ENCODE data around the gene AGFG2. TPM values are rescaled to one million over a fixed set of nuclear protein-coding genes. Genes with fewer than 3 reads are reported as not detected.

AGFG2 gene
- polyA plus RNA-seq, 1 experiment: 5.7 TPM

DNA sequence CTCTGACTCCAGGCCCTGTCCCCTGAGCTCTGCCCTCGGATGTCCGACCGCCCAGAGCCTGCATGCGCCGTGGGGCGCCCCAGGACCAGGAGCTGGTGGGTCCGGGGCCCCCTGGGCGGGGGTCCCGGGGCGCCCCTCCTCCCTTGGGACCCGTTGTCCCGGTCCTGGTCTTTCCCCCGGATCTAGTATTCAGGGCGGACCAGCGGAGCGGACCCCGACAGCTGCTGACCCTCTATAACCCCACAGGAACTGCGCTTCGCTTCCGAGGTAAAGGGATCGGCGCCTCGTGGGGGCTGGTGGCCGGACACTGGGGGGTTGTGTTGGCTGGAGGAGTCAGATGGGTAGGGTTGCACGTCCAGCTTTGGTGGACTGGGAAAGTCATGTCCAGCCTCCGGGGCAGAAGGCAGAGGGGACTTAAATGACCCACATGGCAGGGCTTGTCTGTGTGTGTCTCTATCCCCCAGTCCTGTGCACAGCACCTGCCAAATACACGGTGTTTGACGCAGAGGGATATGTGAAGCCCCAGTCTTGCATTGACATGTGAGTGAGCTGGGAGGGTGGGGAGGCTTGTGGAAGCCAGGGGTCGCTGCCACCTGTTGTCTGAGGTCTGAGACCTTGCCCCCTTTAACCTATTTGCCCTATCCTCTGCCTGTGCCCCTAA, 73.9 kb downstream of the AGFG2 start:
- TF ChIP-seq CTCF (IDR thresholded peaks at IDR 0.05; ENCODE audit: low read depth, low read length): no peak; the same call in 1 of the 2 replicates

GRCh38 chr7:100613412-100614175, 74.6 kb downstream of the AGFG2 start:
- no peak for TF ChIP-seq CTCF (IDR thresholded peaks at IDR 0.05; ENCODE audit: low read depth, low read length)
- no peaks in the 10 kb centered on the region for H3K27me3 ChIP-seq (ENCODE audit: control insufficient read depth, insufficient read depth, low read length)
- H3K27ac ChIP-seq (ENCODE audit: low read depth, low read length): no peak overlapping the region
- no peak for DNase-seq (ENCODE audit: low read depth, low spot score)
- ChIA-PET CTCF (interaction anchor here (0.5 to 1.9 kb wide), 4 partner anchors 11 to 111 kb away, joined by 3 to 6 read pairs (median 4); partner anchors contain the start of genes FBXO24 and PCOLCE), POLR2A (interaction anchor here (0.6 to 2.1 kb wide), 4 partner anchors 11 to 185 kb away, joined by 3 to 30 read pairs (median 18); partner anchors contain the start of genes FBXO24, LRCH4, PCOLCE and ZCWPW1)
- peaks cover 3% of the 10 kb centered on the region; the same call in 1 of the 2 replicates for H3K9me3 ChIP-seq (ENCODE audit: control insufficient read depth, insufficient read depth, low read length)
- peak overlapping the region; percentile 90 for H3K4me3 ChIP-seq (ENCODE audit: low read depth, low read length)

More for the DNA sequence above, 73.9 kb downstream of the AGFG2 start:
- H3K4me3 ChIP-seq (ENCODE audit: low read depth, low read length): peak overlapping the region; percentile 90
- peaks cover 3% of the 10 kb centered on the region; the same call in 1 of the 2 replicates for H3K9me3 ChIP-seq (ENCODE audit: control insufficient read depth, insufficient read depth, low read length)
- no peak for DNase-seq (ENCODE audit: low read depth, low spot score)
- no peak overlapping the region for H3K27ac ChIP-seq (ENCODE audit: low read depth, low read length)
- no peaks in the 10 kb centered on the region for H3K27me3 ChIP-seq (ENCODE audit: control insufficient read depth, insufficient read depth, low read length)
- CTCF ChIA-PET: interaction anchor here (0.6 to 1.9 kb wide), 12 partner anchors 10 to 239 kb away, joined by 3 to 9 read pairs (median 4); partner anchors contain the start of genes FBXO24, PCOLCE and POP7
- POLR2A ChIA-PET: interaction anchor here (0.7 to 2.1 kb wide), 9 partner anchors 10 to 215 kb away, joined by 3 to 30 read pairs (median 3); partner anchors contain the start of genes EPHB4, FBXO24, LRCH4 and PCOLCE

DNA sequence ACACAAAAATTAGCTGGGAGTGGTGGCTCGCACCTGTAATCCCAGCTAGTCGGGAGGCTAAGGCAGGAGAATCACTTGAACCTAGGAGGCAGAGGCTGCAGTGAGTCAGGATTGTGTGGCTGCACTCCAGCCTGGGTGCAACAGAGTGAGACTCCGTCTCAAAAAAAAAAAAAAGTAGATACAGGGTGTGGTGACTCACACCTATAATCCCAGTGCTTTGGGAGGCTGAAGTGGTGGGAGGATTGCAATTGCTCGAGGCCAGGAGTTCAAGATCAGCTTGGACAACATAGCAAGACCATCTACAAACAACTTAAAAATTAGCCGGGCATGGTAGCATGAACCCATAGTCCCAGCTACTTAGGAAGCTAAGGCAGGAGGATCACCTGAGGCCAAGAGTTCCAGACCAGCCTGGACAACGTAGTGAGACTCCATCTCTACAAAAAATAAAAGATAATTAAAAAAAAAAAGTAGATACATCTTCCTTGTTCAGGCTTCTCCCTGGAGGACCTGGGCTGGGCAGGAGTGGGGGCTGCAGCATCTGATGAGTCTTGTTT, 75.4 kb downstream of the AGFG2 start:
- DNase-seq (ENCODE audit: low read depth, low spot score): no peak
- Histone ChIP-seq H3K9me3 (ENCODE audit: control insufficient read depth, insufficient read depth, low read length) (peaks cover 3% of the 10 kb centered on the region; the same call in 1 of the 2 replicates), H3K27me3 (ENCODE audit: control insufficient read depth, insufficient read depth, low read length) (no peaks in the 10 kb centered on the region), H3K27ac (ENCODE audit: low read depth, low read length) (no peak overlapping the region), H3K4me3 (ENCODE audit: low read depth, low read length) (no peak overlapping the region)
- CTCF ChIA-PET: no interaction called here
- POLR2A ChIA-PET: interaction anchor here (0.6 kb wide), 1 partner anchor 30 kb away, joined by 10 read pairs; no protein-coding TSS in a partner anchor
- TF ChIP-seq CTCF (IDR thresholded peaks at IDR 0.05; ENCODE audit: low read depth, low read length): no peak

Small RNAs within 50 kb of the gene (small RNA-seq; reads per million reads assigned to genes)
- not detected for gene RN7SL416P (ENCODE audit: insufficient read length, low read depth)
- not detected for gene SAP25 (ENCODE audit: insufficient read length, low read depth)

Other genes starting within 250 kb of the AGFG2 start
- gene SPDYE3, start 231.5 kb upstream of the AGFG2 start, polyA plus RNA-seq (2011; rRNA removed): not detected in 2 replicates
- 6.6 and 7.0 TPM in 2 replicates for gene PILRB, start 181.1 kb upstream of the AGFG2 start, polyA plus RNA-seq (2011; rRNA removed)
- 0.30 and 0.37 TPM in 2 replicates for gene PILRA, start 165.7 kb upstream of the AGFG2 start, polyA plus RNA-seq (2011; rRNA removed)
- gene ZCWPW1, start 110.5 kb upstream of the AGFG2 start, polyA plus RNA-seq (2011; rRNA removed): 0.89 and 1.5 TPM in 2 replicates
- gene MEPCE, start 109.4 kb upstream of the AGFG2 start, polyA plus RNA-seq (2011; rRNA removed): 9.1 and 10.1 TPM in 2 replicates
- gene PPP1R35, start 102.7 kb upstream of the AGFG2 start, polyA plus RNA-seq (2011; rRNA removed): 7.5 and 11.8 TPM in 2 replicates
- gene SPACDR, start 74.9 kb upstream of the AGFG2 start, polyA plus RNA-seq (2011; rRNA removed): 0.76 and 1.3 TPM in 2 replicates
- 10.2 and 11.3 TPM in 2 replicates for gene TSC22D4, start 60.0 kb upstream of the AGFG2 start, polyA plus RNA-seq (2011; rRNA removed)
- 0.35 and 0.38 TPM in 2 replicates for gene NYAP1, start 55.3 kb upstream of the AGFG2 start, polyA plus RNA-seq (2011; rRNA removed)
- gene SAP25, start 34.7 kb downstream of the AGFG2 start, polyA plus RNA-seq (2011; rRNA removed): not detected in 2 replicates
- 11.3 and 12.9 TPM in 2 replicates for gene LRCH4, start 46.9 kb downstream of the AGFG2 start, polyA plus RNA-seq (2011; rRNA removed)
- 0.29 and 0.33 TPM in 2 replicates for gene FBXO24, start 47.1 kb downstream of the AGFG2 start, polyA plus RNA-seq (2011; rRNA removed)
- 164 and 227 TPM in 2 replicates for gene PCOLCE, start 63.2 kb downstream of the AGFG2 start, polyA plus RNA-seq (2011; rRNA removed)
- 9.1 and 10.0 TPM in 2 replicates for gene MOSPD3, start 73.3 kb downstream of the AGFG2 start, polyA plus RNA-seq (2011; rRNA removed)
- 0.05 and 0.06 TPM in 2 replicates for gene TFR2, start 102.3 kb downstream of the AGFG2 start, polyA plus RNA-seq (2011; rRNA removed)
- gene ACTL6B, start 117.2 kb downstream of the AGFG2 start, polyA plus RNA-seq (2011; rRNA removed): not detected in 2 replicates
- gene GNB2, start 134.5 kb downstream of the AGFG2 start, polyA plus RNA-seq (2011; rRNA removed): 68.4 and 114 TPM in 2 replicates
- gene GIGYF1, start 155.0 kb downstream of the AGFG2 start, polyA plus RNA-seq (2011; rRNA removed): 4.4 and 5.2 TPM in 2 replicates
- 17.7 and 20.0 TPM in 2 replicates for gene POP7, start 166.9 kb downstream of the AGFG2 start, polyA plus RNA-seq (2011; rRNA removed)
- not detected in 2 replicates for gene EPO, start 181.3 kb downstream of the AGFG2 start, polyA plus RNA-seq (2011; rRNA removed)
- gene ZAN, start 194.4 kb downstream of the AGFG2 start, polyA plus RNA-seq (2011; rRNA removed): not detected in 2 replicates